Retinal pigment epithelial cell (primary cell): ENCODE results near the gene WWC1.

Source experiments
- DNase-seq: peaks from one replicate; pipeline ENCODE4 v3.0.0-alpha.2; 2010; ENCODE audit warnings: low read depth
- H3K4me3 ChIP-seq: 2 replicates; pipeline ENCODE4 v1.5.1; 2011; ENCODE audit warnings: mild to moderate bottlenecking, low read length, control low read depth, moderate library complexity
- CTCF ChIP-seq: conservative IDR thresholded peaks from 2 replicates; pipeline ENCODE4 v1.5.1; 2011; ENCODE audit warnings: low read depth, low read length, control low read depth, inconsistent platforms

WWC1 gene

DNA sequence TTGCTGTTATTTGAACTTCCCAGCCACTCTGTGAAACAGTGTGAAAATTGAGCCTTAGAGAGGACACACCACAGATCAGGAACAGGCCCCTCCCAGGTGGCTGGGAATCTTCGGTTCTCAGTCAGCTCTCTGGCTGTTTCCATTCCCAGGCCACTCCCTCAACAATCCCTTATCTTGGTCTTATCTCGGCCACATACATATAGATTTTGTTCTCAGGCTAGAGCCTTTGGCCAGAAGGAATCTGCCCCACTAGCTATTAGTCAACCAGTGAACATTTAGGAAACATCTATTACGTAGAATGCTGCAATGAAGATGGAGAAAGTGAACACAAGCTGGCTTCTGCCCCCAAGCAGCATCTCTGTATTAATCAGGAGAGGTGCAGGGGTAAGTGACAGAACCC, 21.0 kb upstream of the WWC1 start:
- DNase-seq: no peak
- no peak for TF ChIP-seq CTCF
- H3K4me3 ChIP-seq: no peak overlapping the region

DNA sequence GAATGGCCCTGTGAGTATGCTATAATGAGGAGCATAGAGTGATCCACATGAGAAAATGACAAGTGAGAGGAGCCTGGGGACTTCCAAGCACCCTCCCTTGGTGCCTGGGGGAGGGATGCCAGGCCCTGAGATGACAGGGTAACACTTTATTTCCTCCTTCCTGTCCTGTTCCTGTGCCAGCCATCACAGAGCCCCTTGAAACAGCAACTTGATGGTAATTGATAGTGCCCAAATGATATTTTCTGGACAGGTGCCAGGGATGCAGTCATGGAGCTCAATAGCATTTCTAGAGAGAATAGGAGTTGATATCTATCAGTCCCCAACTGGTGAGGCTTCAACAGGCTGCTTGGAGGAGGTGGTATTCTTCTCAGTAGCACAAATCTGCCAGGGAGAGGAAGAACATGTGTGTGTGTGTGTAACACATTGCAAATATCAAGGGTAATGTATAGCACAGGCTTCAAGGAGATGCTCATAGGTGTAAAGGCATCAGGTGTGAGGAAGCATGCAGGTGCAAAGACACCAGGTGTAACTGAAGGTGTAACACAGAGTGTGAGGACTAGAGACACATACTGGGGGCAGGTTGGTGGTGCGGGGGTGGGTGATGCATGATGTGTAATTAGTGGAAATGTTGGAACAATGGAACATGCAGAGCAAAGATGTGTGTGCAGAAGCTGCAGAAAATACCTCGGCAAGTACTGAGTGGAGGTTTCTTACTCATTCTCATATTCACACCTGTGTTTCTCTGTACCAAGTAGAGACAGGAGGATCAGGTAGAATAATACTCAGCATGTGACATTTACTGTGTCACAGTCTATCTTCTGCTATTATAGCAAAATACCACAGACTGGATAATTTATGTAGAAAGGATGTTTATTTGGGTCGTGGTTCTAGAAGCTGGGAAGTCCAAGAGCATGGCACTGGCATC, 18.1 kb upstream of the WWC1 start:
- DNase-seq: no peak
- H3K4me3 ChIP-seq: no peak overlapping the region
- TF ChIP-seq CTCF: no peak

- no peak for TF ChIP-seq CTCF
- no peak overlapping the region for H3K4me3 ChIP-seq
- DNase-seq: no peak
Measured at GRCh38 chr5:168274406-168274805, 17.0 kb upstream of the WWC1 start.

- no peak for DNase-seq
- TF ChIP-seq CTCF: no peak
- H3K4me3 ChIP-seq: no peak overlapping the region
Measured at GRCh38 chr5:168275940-168276339, 15.5 kb upstream of the WWC1 start.

DNA sequence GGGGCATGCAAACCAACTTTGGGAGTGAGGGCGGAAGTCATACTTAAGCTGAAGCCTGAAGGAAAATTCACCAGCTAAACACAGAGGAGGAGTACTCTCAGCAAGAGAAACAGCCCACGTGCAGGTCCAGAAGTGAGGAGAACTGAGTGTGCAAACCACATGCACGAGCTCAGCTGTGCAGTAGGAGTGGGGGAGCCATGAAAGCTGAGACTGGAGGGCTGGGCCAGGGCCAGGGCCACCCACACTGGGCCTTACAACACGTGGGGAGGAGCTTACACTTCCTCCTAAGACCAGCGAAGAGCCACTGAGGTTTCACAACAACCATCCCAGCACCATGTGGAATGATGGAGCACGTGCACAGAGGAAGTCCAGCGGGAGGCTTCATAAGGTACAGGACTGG, 9.3 kb upstream of the WWC1 start:
- TF ChIP-seq CTCF: no peak
- H3K4me3 ChIP-seq: no peak overlapping the region
- DNase-seq: no peak

DNA sequence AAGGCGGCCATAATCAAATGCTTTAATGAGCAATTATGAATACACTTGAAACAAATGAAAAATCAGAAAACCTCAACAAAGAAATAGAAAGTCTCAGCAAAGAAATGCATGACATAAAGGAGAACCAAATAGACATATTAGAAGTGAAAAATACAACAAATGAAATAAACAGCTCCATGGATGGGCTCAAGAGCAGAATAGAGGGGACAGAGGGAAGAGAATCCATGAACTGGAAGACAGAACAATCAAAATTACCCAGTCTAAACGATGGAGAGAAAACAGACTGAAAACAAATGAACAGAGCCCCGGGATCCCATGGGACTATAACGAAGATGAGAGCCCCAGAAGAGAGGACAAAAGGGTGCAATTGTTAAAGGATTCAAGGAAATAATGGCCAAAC, 6.6 kb upstream of the WWC1 start:
- DNase-seq: no peak
- TF ChIP-seq CTCF: no peak

GRCh38 chr5:168285696-168286095, 5.7 kb upstream of the WWC1 start:
- TF ChIP-seq CTCF: no peak
- DNase-seq: no peak
- H3K4me3 ChIP-seq: no peak overlapping the region

More for the DNA sequence above, 6.6 kb upstream of the WWC1 start:
- no peak overlapping the region for H3K4me3 ChIP-seq
